ENCODE data around the gene ESAM.

DNA sequence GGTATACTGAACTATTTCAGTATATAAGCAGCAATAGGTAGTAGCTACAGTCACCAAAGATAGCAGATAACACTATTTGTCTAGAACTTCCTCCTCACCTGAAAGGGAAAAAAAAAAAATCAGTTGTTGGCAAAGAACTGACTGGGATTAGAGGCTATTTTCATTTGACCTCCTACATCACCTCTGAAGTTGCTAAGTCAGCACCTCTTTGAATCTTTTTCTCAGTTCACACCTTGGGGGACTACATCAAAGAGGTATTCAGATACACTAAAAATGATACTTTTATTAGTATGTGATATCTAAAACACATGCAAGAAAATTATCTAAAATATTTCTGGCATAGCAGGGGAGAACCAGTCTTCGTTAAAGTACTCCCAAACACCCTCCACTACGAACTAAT lies 22.0 kb upstream of the ESAM start:
- TF ChIP-seq, protein P1, sequence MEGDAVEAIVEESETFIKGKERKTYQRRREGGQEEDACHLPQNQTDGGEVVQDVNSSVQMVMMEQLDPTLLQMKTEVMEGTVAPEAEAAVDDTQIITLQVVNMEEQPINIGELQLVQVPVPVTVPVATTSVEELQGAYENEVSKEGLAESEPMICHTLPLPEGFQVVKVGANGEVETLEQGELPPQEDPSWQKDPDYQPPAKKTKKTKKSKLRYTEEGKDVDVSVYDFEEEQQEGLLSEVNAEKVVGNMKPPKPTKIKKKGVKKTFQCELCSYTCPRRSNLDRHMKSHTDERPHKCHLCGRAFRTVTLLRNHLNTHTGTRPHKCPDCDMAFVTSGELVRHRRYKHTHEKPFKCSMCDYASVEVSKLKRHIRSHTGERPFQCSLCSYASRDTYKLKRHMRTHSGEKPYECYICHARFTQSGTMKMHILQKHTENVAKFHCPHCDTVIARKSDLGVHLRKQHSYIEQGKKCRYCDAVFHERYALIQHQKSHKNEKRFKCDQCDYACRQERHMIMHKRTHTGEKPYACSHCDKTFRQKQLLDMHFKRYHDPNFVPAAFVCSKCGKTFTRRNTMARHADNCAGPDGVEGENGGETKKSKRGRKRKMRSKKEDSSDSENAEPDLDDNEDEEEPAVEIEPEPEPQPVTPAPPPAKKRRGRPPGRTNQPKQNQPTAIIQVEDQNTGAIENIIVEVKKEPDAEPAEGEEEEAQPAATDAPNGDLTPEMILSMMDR (IDR thresholded peaks at IDR 0.05; ENCODE audit: low read length), result no peak
- TF ChIP-seq EZH2 (optimal IDR thresholded peaks at IDR 0.05; ENCODE audit: low read depth, low read length), result no peak
- no peak for TF ChIP-seq EZH2phosphoT487 (IDR thresholded peaks at IDR 0.05; ENCODE audit: low read length)

Measured in MM.1S (cell line).